WTC11 (cell line): ENCODE results near the gene TBC1D1. TPM values are rescaled to one million over a fixed set of nuclear protein-coding genes. Genes with fewer than 3 reads are reported as not detected.

Experiments
- ATAC-seq: fragments of 200-7000 bp; cut with Tn5 transposase; 2 replicates; pipeline ENCODE4 v1.10.0; 2021; ENCODE audit warnings: mild to moderate bottlenecking, moderate library complexity
- CTCF ChIA-PET: fragments of 300-600 bp; sonication (Branson Sonifier 250); formaldehyde crosslinking; loops from one replicate; lab custom pipeline; 2021; ENCODE audit warnings: antibody characterized with exemption; lab: Charles Lee
- POLR2A ChIA-PET: fragments of 350-600 bp; sonication (Branson Sonifier 250); formaldehyde crosslinking; loops from one replicate; lab custom pipeline; 2021; ENCODE audit warnings: antibody characterized with exemption; lab: Charles Lee
- DNase-seq: peaks from one replicate; pipeline ENCODE4 v3.0.0; 2021; ENCODE audit warnings: low spot score
- H3K27ac Mint-ChIP-seq: 2 replicates; pipeline ENCODE4 v1.8.0; 2021; ENCODE audit warnings: mixed read lengths
- H3K27me3 Mint-ChIP-seq: 2 replicates; pipeline ENCODE4 v1.8.0; 2021; ENCODE audit warnings: low read depth, mild to moderate bottlenecking, moderate library complexity, mixed read lengths
- H3K36me3 Mint-ChIP-seq: 2 replicates; pipeline ENCODE4 v1.8.0; 2021; ENCODE audit warnings: mixed read lengths
- H3K4me1 Mint-ChIP-seq: 2 replicates; pipeline ENCODE4 v1.8.0; 2022; ENCODE audit warnings: mixed read lengths
- H3K4me3 Mint-ChIP-seq: 2 replicates; pipeline ENCODE4 v1.8.0; 2021; ENCODE audit warnings: mild to moderate bottlenecking, moderate library complexity, mixed read lengths
- H3K9me3 Mint-ChIP-seq: 2 replicates; pipeline ENCODE4 v1.8.0; 2021; ENCODE audit warnings: mixed read lengths
- ATF6 ChIP-seq: sonication (generic); formaldehyde crosslinking; IDR thresholded peaks from 2 replicates; pipeline ENCODE4 v1.8.1; 2023; ENCODE audit warnings: mild to moderate bottlenecking, missing genetic modification reagents
- CBFB ChIP-seq: sonication (generic); formaldehyde crosslinking; IDR thresholded peaks from 2 replicates; pipeline ENCODE4 v1.8.1; 2022; ENCODE audit warnings: mild to moderate bottlenecking, low read depth, missing genetic modification reagents
- FOXJ3 ChIP-seq: sonication (generic); formaldehyde crosslinking; IDR thresholded peaks from 2 replicates; pipeline ENCODE4 v1.9.0; 2021; ENCODE audit warnings: missing genetic modification reagents, mild to moderate bottlenecking, borderline replicate concordance
- FOXK1 ChIP-seq: sonication (generic); formaldehyde crosslinking; IDR thresholded peaks from 2 replicates; pipeline ENCODE4 v1.8.0; 2022; ENCODE audit warnings: mild to moderate bottlenecking, moderate library complexity, missing genetic modification reagents
- HMGA2 ChIP-seq: fragments of 250-450 bp; sonication (Bioruptor Pico); IDR thresholded peaks from 2 replicates; pipeline ENCODE4 v1.4.0; 2021; ENCODE audit warnings: mild to moderate bottlenecking, moderate library complexity
- MLX ChIP-seq: sonication (generic); formaldehyde crosslinking; IDR thresholded peaks from 2 replicates; pipeline ENCODE4 v1.8.1; 2023; ENCODE audit warnings: mild to moderate bottlenecking, missing genetic modification reagents, moderate library complexity
- NR2C2 ChIP-seq: sonication (generic); formaldehyde crosslinking; IDR thresholded peaks from 2 replicates; pipeline ENCODE4 v1.8.0; 2022; ENCODE audit warnings: mild to moderate bottlenecking, missing genetic modification reagents
- RELA ChIP-seq: sonication (generic); formaldehyde crosslinking; IDR thresholded peaks from 2 replicates; pipeline ENCODE4 v1.8.1; 2022; ENCODE audit warnings: missing genetic modification reagents, mild to moderate bottlenecking, borderline replicate concordance
- TEAD4 ChIP-seq: sonication (generic); formaldehyde crosslinking; IDR thresholded peaks from 2 replicates; pipeline ENCODE4 v1.8.0; 2022; ENCODE audit warnings: mild to moderate bottlenecking, missing genetic modification reagents
- total RNA-seq: library from RNA; stranded (reverse); gene quantifications from 3 replicates; pipeline ENCODE4 v1.2.3, GENCODE V29; 2021
- TF ChIP-seq, protein P1 (sequence below): fragments of 250-450 bp; sonication (Bioruptor Pico); conservative IDR thresholded peaks from 2 replicates; pipeline ENCODE4 v1.9.0; 2021; ENCODE audit warnings: mild to moderate bottlenecking
- TF ChIP-seq, protein P2 (sequence below): sonication (generic); formaldehyde crosslinking; conservative IDR thresholded peaks from 2 replicates; pipeline ENCODE4 v1.8.1; 2023; ENCODE audit warnings: mild to moderate bottlenecking, low read depth, missing genetic modification reagents, moderate library complexity
- TF ChIP-seq, protein P3 (sequence below): sonication (generic); formaldehyde crosslinking; conservative IDR thresholded peaks from 2 replicates; pipeline ENCODE4 v1.8.1; 2022; ENCODE audit warnings: mild to moderate bottlenecking, missing genetic modification reagents
- TF ChIP-seq, protein P4 (sequence below): sonication (generic); formaldehyde crosslinking; IDR thresholded peaks from 2 replicates; pipeline ENCODE4 v1.8.1; 2023; ENCODE audit warnings: mild to moderate bottlenecking, missing genetic modification reagents, moderate library complexity
- TF ChIP-seq, protein P5 (sequence below): sonication (generic); formaldehyde crosslinking; IDR thresholded peaks from 2 replicates; pipeline ENCODE4 v1.8.1; 2022; ENCODE audit warnings: low read depth, mild to moderate bottlenecking, moderate library complexity, missing genetic modification reagents, borderline replicate concordance

Gene TBC1D1
- total RNA-seq, 1 experiment from 2014 or later: 134 TPM

DNA sequence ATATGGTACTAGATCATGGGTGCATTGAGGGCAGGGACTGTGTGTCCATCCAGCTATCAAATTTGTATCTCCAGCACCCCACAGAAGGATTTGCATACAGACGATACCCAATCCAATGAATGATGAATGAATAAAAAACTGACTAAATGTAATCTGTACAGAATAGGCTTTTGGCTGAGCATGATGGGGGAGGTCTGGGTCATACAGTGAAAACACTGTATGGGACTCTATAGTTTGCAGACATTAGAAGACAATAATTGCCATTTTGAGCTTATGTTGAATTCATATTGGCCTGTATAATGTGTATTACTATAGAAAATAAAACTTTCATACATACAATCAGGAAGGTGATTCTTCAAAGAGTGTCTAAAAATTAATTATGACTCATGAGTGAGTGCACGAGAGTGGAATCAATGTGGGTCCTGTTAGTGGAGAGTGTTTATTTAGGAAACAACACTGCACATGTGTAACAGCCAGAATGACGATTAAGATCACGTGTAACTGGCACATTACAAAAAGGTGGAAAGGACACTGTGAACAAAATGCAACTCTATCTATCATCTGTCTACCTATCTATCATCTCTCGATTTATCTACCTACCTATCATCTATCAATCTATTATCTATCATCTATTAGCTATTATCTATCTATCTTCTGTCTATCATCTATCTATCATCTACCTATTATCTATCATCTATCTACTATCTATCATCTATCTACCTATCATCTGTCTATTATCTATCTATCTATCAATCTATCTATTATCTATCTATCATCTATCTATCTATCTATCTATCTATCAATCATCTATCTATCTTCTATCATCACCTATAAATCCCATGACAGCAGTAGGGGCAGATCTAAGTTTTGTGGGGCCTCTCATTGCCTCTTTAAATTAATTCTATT lies 270.6 kb downstream of the TBC1D1 start:
- H3K9me3 Mint-ChIP-seq: peaks cover 17% of the 10 kb centered on the region
- ATAC-seq (no peak), DNase-seq (no peak)
- no peak overlapping the region for H3K27ac Mint-ChIP-seq
- H3K36me3 Mint-ChIP-seq: peaks cover 9% of the 10 kb centered on the region
- no peaks in the 10 kb centered on the region; the same call in 1 of the 2 replicates for H3K27me3 Mint-ChIP-seq
- H3K4me3 Mint-ChIP-seq: no peak overlapping the region
- ChIA-PET CTCF (interaction anchor here (1.0 to 2.1 kb wide), 6 partner anchors 18 to 92 kb away, joined by 3 to 13 read pairs (median 6); no protein-coding TSS in a partner anchor), POLR2A (interaction anchor here (0.6 kb wide), 1 partner anchor 782 kb away, joined by 3 read pairs; no protein-coding TSS in a partner anchor)
- peaks cover 23% of the 10 kb centered on the region for H3K4me1 Mint-ChIP-seq
- TF ChIP-seq MLX (no peak), HMGA2 (CRISPR knock-in tag) (no peak), ATF6 (CRISPR knock-in tag) (no peak), NR2C2 (CRISPR knock-in tag) (no peak), FOXJ3 (no peak), FOXK1 (no peak), CBFB (CRISPR knock-in tag) (no peak), TEAD4 (CRISPR knock-in tag) (no peak), RELA (CRISPR knock-in tag) (no peak)
- TF ChIP-seq, protein P1, sequence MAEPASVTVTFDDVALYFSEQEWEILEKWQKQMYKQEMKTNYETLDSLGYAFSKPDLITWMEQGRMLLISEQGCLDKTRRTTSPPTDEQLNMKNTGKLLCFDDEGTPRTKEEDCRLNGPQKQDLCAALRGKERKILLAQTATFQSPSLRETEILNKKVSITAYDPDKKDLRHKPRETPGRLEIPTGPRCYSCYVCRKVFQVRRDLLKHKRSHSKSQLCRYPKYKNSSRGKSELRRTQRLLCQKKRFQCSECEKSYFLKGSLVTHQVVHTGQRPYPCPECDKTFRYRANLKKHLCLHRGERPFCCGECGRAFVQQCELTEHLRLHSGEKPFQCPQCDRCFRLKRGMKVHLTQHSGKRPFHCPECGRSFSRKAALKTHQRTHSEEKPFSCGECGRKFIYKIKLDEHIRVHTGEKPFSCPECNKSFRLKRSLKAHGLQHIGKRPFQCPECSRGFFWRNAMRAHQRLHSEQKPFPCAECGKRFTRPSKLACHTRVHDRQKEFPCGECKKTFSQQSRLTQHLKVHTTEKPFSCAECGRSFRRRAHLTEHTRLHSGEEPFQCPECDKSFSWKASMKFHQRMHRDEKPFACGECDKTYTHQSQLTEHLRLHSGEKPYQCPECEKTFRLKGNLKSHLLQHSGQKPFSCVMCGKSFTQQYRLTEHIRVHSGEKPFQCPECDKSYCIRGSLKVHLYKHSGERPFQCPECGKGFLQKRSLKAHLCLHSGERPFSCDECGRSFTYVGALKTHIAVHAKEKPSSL (CRISPR knock-in tag): no peak
- TF ChIP-seq, protein P2, sequence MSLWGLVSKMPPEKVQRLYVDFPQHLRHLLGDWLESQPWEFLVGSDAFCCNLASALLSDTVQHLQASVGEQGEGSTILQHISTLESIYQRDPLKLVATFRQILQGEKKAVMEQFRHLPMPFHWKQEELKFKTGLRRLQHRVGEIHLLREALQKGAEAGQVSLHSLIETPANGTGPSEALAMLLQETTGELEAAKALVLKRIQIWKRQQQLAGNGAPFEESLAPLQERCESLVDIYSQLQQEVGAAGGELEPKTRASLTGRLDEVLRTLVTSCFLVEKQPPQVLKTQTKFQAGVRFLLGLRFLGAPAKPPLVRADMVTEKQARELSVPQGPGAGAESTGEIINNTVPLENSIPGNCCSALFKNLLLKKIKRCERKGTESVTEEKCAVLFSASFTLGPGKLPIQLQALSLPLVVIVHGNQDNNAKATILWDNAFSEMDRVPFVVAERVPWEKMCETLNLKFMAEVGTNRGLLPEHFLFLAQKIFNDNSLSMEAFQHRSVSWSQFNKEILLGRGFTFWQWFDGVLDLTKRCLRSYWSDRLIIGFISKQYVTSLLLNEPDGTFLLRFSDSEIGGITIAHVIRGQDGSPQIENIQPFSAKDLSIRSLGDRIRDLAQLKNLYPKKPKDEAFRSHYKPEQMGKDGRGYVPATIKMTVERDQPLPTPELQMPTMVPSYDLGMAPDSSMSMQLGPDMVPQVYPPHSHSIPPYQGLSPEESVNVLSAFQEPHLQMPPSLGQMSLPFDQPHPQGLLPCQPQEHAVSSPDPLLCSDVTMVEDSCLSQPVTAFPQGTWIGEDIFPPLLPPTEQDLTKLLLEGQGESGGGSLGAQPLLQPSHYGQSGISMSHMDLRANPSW (CRISPR knock-in tag): no peak
- TF ChIP-seq, protein P3, sequence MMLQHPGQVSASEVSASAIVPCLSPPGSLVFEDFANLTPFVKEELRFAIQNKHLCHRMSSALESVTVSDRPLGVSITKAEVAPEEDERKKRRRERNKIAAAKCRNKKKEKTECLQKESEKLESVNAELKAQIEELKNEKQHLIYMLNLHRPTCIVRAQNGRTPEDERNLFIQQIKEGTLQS: no peak
- TF ChIP-seq, protein P4, sequence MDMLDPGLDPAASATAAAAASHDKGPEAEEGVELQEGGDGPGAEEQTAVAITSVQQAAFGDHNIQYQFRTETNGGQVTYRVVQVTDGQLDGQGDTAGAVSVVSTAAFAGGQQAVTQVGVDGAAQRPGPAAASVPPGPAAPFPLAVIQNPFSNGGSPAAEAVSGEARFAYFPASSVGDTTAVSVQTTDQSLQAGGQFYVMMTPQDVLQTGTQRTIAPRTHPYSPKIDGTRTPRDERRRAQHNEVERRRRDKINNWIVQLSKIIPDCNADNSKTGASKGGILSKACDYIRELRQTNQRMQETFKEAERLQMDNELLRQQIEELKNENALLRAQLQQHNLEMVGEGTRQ (CRISPR knock-in tag): no peak
- TF ChIP-seq, protein P5, sequence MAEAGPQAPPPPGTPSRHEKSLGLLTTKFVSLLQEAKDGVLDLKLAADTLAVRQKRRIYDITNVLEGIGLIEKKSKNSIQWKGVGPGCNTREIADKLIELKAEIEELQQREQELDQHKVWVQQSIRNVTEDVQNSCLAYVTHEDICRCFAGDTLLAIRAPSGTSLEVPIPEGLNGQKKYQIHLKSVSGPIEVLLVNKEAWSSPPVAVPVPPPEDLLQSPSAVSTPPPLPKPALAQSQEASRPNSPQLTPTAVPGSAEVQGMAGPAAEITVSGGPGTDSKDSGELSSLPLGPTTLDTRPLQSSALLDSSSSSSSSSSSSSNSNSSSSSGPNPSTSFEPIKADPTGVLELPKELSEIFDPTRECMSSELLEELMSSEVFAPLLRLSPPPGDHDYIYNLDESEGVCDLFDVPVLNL: no peak
